HCT116 (cell line): Measurements from ENCODE around the gene DGKZ. TPM values are rescaled to one million over a fixed set of nuclear protein-coding genes. Genes with fewer than 3 reads are reported as not detected.

Experiments
- ATAC-seq: fragments of 200-7000 bp; cut with Tn5 transposase; 2 replicates; pipeline ENCODE4 v1.9.1; 2020; ENCODE audit warnings: mild to moderate bottlenecking, moderate library complexity
- BruUV-seq: library from RNA; stranded (reverse); fragments of 400-500 nt; replicated peaks from 2 replicates; lab custom pipeline; 2021; lab: Mats Ljungman, UMichigan
- CTCF ChIA-PET: fragments of 300-600 bp; sonication (Branson Sonifier 250); formaldehyde crosslinking; loops from one replicate; lab custom pipeline; 2021; ENCODE audit warnings: antibody characterized with exemption; lab: Charles Lee
- POLR2A ChIA-PET: fragments of 300-600, 350-600 bp; sonication (Branson Sonifier 250); formaldehyde crosslinking; loops from one replicate; lab custom pipeline; 2021; ENCODE audit warnings: antibody characterized with exemption; lab: Charles Lee
- RAD21 ChIA-PET, 2 experiments: fragments of 300-600 bp; sonication (Branson Sonifier 250); formaldehyde crosslinking; loops; one replicate each; lab custom pipeline; 2023; ENCODE audit warnings: low total read pairs in 2 of 2; ENCODE audit not compliant: uncharacterized antibody in 2 of 2, unreplicated experiment in 2 of 2, low non-redundant PET in 1 of 2; lab: Charles Lee
- DNase-seq: peaks from one replicate; pipeline ENCODE4 v3.0.0-alpha.2; 2010; ENCODE audit warnings: low read depth, low spot score
- H2AFZ ChIP-seq: fragments of 200-600 bp; shearing (Covaris generic), sonication (generic); 2 replicates; pipeline ENCODE4 v1.6.1; 2017; ENCODE audit warnings: low read depth, mixed run types, mixed read lengths, antibody characterized with exemption, low read length; ENCODE audit not compliant: poor library complexity, severe bottlenecking
- H3K27ac ChIP-seq: 2 replicates; pipeline ENCODE4 v1.5.1; 2012; ENCODE audit warnings: low read depth, low read length
- H3K27me3 ChIP-seq: fragments of 200-600 bp; sonication (generic); 2 replicates; pipeline ENCODE4 v1.6.1; 2016; ENCODE audit warnings: mixed run types, low read length, mixed read lengths; ENCODE audit not compliant: insufficient read depth
- H3K36me3 ChIP-seq, 2 experiments: fragments of 200-500 bp in 1 of 2; fragments of 200-600 bp in 1 of 2; sonication (Bioruptor generic) in 1 of 2; sonication (generic) in 1 of 2; 2 replicates each; pipeline versions ENCODE4 v1.5.1 to v1.6.1; 2014 to 2016; ENCODE audit warnings: low read length in 2 of 2, inconsistent platforms in 1 of 2, mixed read lengths in 1 of 2, mixed run types in 1 of 2; ENCODE audit not compliant: insufficient read depth in 2 of 2, control insufficient read depth in 1 of 2
- H3K4me1 ChIP-seq, 2 experiments: fragments of 200-600 bp in 1 of 2; sonication (generic) in 1 of 2; 2 replicates each; pipeline versions ENCODE4 v1.5.1 to v1.6.1; 2012 to 2017; ENCODE audit warnings: low read length in 2 of 2, inconsistent platforms in 1 of 2, mild to moderate bottlenecking in 1 of 2, mixed read lengths in 1 of 2, mixed run types in 1 of 2, moderate library complexity in 1 of 2; ENCODE audit not compliant: insufficient read depth in 2 of 2, control insufficient read depth in 1 of 2
- H3K4me2 ChIP-seq: fragments of 200-600 bp; sonication (generic); 2 replicates; pipeline ENCODE4 v1.6.1; 2017; ENCODE audit warnings: mixed run types, low read length, mixed read lengths
- H3K4me3 ChIP-seq, 2 experiments: fragments of 200-600 bp in 1 of 2; sonication (generic) in 1 of 2; replicated peaks in 1 of 2; 2 replicates each; pipeline ENCODE4 v1.5.1; 2011 to 2016; ENCODE audit warnings: low read length in 2 of 2, control low read depth in 1 of 2, low read depth in 1 of 2, mild to moderate bottlenecking in 1 of 2, mixed read lengths in 1 of 2, mixed run types in 1 of 2
- H3K79me2 ChIP-seq: fragments of 200-600 bp; sonication (generic); 2 replicates; pipeline ENCODE4 v1.6.1; 2017; ENCODE audit warnings: mild to moderate bottlenecking, mixed run types, low read length, moderate library complexity, mixed read lengths; ENCODE audit not compliant: insufficient read depth
- H3K9ac ChIP-seq: fragments of 200-600 bp; sonication (generic); 2 replicates; pipeline ENCODE4 v1.6.1; 2016; ENCODE audit warnings: low read length, mixed read lengths
- H3K9me2 ChIP-seq: fragments of 200-600 bp; sonication (generic), shearing (Covaris generic); 2 replicates; pipeline ENCODE4 v1.6.1; 2017; ENCODE audit warnings: mixed run types, mild to moderate bottlenecking, moderate library complexity; ENCODE audit not compliant: insufficient read depth
- H3K9me3 ChIP-seq, 2 experiments: fragments of 200-500 bp in 1 of 2; fragments of 200-600 bp in 1 of 2; sonication (Bioruptor generic) in 1 of 2; sonication (generic) in 1 of 2; 2 replicates each; pipeline ENCODE4 v1.6.1; 2014 to 2017; ENCODE audit warnings: low read length in 2 of 2, mixed read lengths in 2 of 2, inconsistent platforms in 1 of 2, low read depth in 1 of 2, mild to moderate bottlenecking in 1 of 2, mixed run types in 1 of 2, moderate library complexity in 1 of 2; ENCODE audit not compliant: control insufficient read depth in 1 of 2, insufficient read depth in 1 of 2
- H4K20me1 ChIP-seq: fragments of 200-600 bp; sonication (generic), shearing (Covaris generic); 2 replicates; pipeline ENCODE4 v1.6.1; 2017; ENCODE audit warnings: mixed run types, mild to moderate bottlenecking, moderate library complexity; ENCODE audit not compliant: insufficient read depth
- ATF3 ChIP-seq: IDR thresholded peaks from 2 replicates; pipeline ENCODE4 v1.6.1; 2012
- CBX3 ChIP-seq: IDR thresholded peaks from 2 replicates; pipeline ENCODE4 v1.6.1; 2012; ENCODE audit warnings: low read depth
- MAX ChIP-seq: IDR thresholded peaks from 2 replicates; pipeline ENCODE4 v1.6.1; 2012
- POLR2AphosphoS5 ChIP-seq: IDR thresholded peaks from 2 replicates; pipeline ENCODE4 v1.6.1; 2011; ENCODE audit warnings: mild to moderate bottlenecking, low read depth, low read length, moderate library complexity
- REST ChIP-seq: IDR thresholded peaks from 2 replicates; pipeline ENCODE4 v1.6.1; 2012; ENCODE audit warnings: low read depth
- SRF ChIP-seq: IDR thresholded peaks from 2 replicates; pipeline ENCODE4 v1.6.1; 2012; ENCODE audit warnings: low read depth
- ZBTB33 ChIP-seq: IDR thresholded peaks from 2 replicates; pipeline ENCODE4 v1.6.1; 2011; ENCODE audit warnings: mild to moderate bottlenecking, low read length, moderate library complexity; ENCODE audit not compliant: insufficient replicate concordance; ENCODE audit errors: extremely low read depth
- intact Hi-C: fragments of 100-400 bp; cut with micrococcal nuclease; formaldehyde crosslinking; loops from 2 replicates; pipeline ENCODE4 v1.10.0; 2022
- total RNA-seq: library from RNA; stranded (reverse); gene quantifications from one replicate; pipeline ENCODE4 v1.2.1, GENCODE V29; 2021; ENCODE audit not compliant: unreplicated experiment

DGKZ gene
- total RNA-seq, 1 experiment from 2014 or later: 70.2 TPM

GRCh38 chr11:46352063-46352841 lies 5.0 kb downstream of the DGKZ start (continued):
- no peak for TF ChIP-seq REST
- TF ChIP-seq POLR2AphosphoS5: no peak
- no peak for TF ChIP-seq MAX
- no peak for TF ChIP-seq CBX3
- no peak for TF ChIP-seq SRF

DNA sequence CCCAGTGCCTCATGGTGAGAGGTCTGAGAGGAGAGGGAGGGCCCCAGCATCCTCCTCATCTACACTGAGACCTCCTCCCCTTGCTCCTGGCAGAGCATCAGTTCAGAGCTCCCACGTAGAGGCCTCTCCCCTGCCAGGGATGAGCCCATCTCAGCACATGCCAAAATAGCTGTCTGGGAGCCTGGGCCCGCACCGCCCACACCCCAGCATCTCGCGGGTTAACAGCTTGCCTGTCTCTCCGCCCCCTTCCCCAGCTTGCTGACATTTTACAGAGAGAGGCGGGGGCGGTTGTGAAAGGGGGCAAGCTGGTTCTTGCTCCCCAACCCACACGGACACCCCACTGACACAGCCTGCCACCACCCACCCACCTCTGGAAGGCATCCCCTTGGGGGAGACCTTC lies 6.4 kb downstream of the DGKZ start:
- no peak overlapping the region for H3K4me2 ChIP-seq
- H3K9me2 ChIP-seq: no peaks in the 10 kb centered on the region
- H3K27ac ChIP-seq: no peak overlapping the region
- H3K4me1 ChIP-seq: peaks cover 6 to 22% of the 10 kb centered on the region in 2 experiments; a peak in 3 of 4 replicates
- no peaks in the 10 kb centered on the region for H3K9me3 ChIP-seq
- peaks cover 7% of the 10 kb centered on the region; the same call in 1 of the 2 replicates for H4K20me1 ChIP-seq
- H3K79me2 ChIP-seq: peaks cover 89% of the 10 kb centered on the region
- no TSS peak for BruUV-seq
- no peaks in the 10 kb centered on the region for H3K27me3 ChIP-seq
- DNase-seq (no peak), ATAC-seq (no peak)
- intact Hi-C loops: no loop called here
- H3K4me3 ChIP-seq: no peak overlapping the region
- 0 out of 4 replicates have a peak, but pooled peaks cover 0 to 2% of the 10 kb centered on the region in 2 experiments for H3K36me3 ChIP-seq
- TF ChIP-seq ATF3 (no peak), ZBTB33 (no peak)
- H3K9ac ChIP-seq: no peak overlapping the region
- no peak overlapping the region for H2AFZ ChIP-seq
- POLR2A ChIA-PET: no interaction called here
- RAD21 ChIA-PET: no interaction called here
- CTCF ChIA-PET: interaction anchor here (1.1 to 1.6 kb wide), 3 partner anchors 10 to 30 kb away, joined by 3 read pairs; no protein-coding TSS in a partner anchor
